PC-3 (cell line): ENCODE results near the gene ZDHHC8.

ENCODE experiments used
- CTCF ChIP-seq: fragments of 300-600 bp; sonication (generic); conservative IDR thresholded peaks from 2 replicates; pipeline ENCODE4 v1.5.1; 2017; ENCODE audit warnings: antibody characterized with exemption, low read depth, mild to moderate bottlenecking, low read length
- EZH2 ChIP-seq: fragments of 300-600 bp; sonication (generic); IDR thresholded peaks from one replicate; pipeline ENCODE4 v1.6.1; 2017; ENCODE audit warnings: antibody characterized with exemption, mild to moderate bottlenecking, low read length; ENCODE audit not compliant: unreplicated experiment
- EZH2phosphoT487 ChIP-seq: fragments of 300-600 bp; sonication (generic); IDR thresholded peaks from 2 replicates; pipeline ENCODE4 v1.6.1; 2018; ENCODE audit warnings: mild to moderate bottlenecking, antibody characterized with exemption, low read length, borderline replicate concordance

- no peak for TF ChIP-seq EZH2
- no peak for TF ChIP-seq CTCF
- no peak for TF ChIP-seq EZH2phosphoT487
Measured at GRCh38 chr22:20182365-20182764, 50.8 kb downstream of the ZDHHC8 start.
